Adrenal gland (tissue), 12 donors: ENCODE measurements around the gene TENM4. TPM values are rescaled to one million over a fixed set of nuclear protein-coding genes. Genes with fewer than 3 reads are reported as not detected.
"Not testable (repeated sequence)": the region's sequence is repeated elsewhere in the genome, so short reads cannot be mapped to it uniquely, and the experiment has no call there.

Source experiments
- DNase-seq, 7 donors: peaks; one replicate each; pipeline ENCODE4 v3.0.0-alpha.2; 2019 to 2020
- H3K27ac ChIP-seq, 5 donors: fragments of 200-600 bp; sonication (generic) in 4 of 5; 1 replicate in 3 of 5; 2 replicates in 2 of 5; pipeline versions ENCODE4 v1.5.1 to v1.8.0; 2016 to 2020; ENCODE audit warnings: mild to moderate bottlenecking in 1 of 5
- H3K27me3 ChIP-seq: fragments of 200-600 bp; 2 replicates; pipeline ENCODE4 v1.8.0; 2021
- H3K36me3 ChIP-seq, 2 donors: fragments of 200-600 bp; replicated peaks in 1 of 2; 1 replicate in 1 of 2; 2 replicates in 1 of 2; pipeline versions ENCODE4 v1.5.1 to v1.8.0; 2018 to 2022
- H3K4me1 ChIP-seq, 2 donors: fragments of 200-600 bp; replicated peaks in 1 of 2; 1 replicate in 1 of 2; 2 replicates in 1 of 2; pipeline versions ENCODE4 v1.5.1 to v1.8.0; 2018 to 2021
- H3K4me3 ChIP-seq, 4 donors: fragments of 200-600 bp; sonication (generic) in 3 of 4; one replicate each; pipeline ENCODE4 v1.5.1; 2016 to 2018
- H3K9me3 ChIP-seq, 3 donors: fragments of 200-600 bp; sonication (generic) in 1 of 3; replicated peaks in 1 of 3; 1 replicate in 2 of 3; 2 replicates in 1 of 3; pipeline versions ENCODE4 v1.5.1 to v1.8.0; 2016 to 2021
- CTCF ChIP-seq, 6 experiments: fragments of 450-650 bp in 4 of 6; fragments of 200-600 bp in 2 of 6; sonication (generic) in 1 of 6; IDR thresholded peaks; 1 replicate in 5 of 6; 2 replicates in 1 of 6; pipeline versions ENCODE4 v1.5.1 to v1.8.0; 2016 to 2021; ENCODE audit warnings: antibody characterized with exemption in 6 of 6, mild to moderate bottlenecking in 2 of 6, moderate library complexity in 1 of 6
- POLR2A ChIP-seq, 2 donors: fragments of 450-650 bp; IDR thresholded peaks; one replicate each; pipeline ENCODE4 v1.6.1; 2017; ENCODE audit warnings: antibody characterized with exemption in 2 of 2, mild to moderate bottlenecking in 2 of 2, moderate library complexity in 1 of 2
- WGBS, 4 donors: extraction: QIAGEN DNeasy Blood & Tissue Kit in 2 of 4; methylation state at CpG; one replicate each; pipeline versions ENCODE4 v1.1.5 to v1.1.7; 2013 to 2017; 5-methylcytosine and 5-hydroxymethylcytosine counted together
- intact Hi-C, 2 donors: fragments of 100-400 bp; cut with DNase I; formaldehyde crosslinking; loops; one replicate each; pipeline versions ENCODE4 v1.14.1 to v1.15.0; 2022 to 2023
- polyA plus RNA-seq, 3 donors: library from polyadenylated mRNA; stranded (reverse); fragments of 200-250 nt in 2 of 3; fragments of 350-450 nt in 1 of 3; fragmentation: Illumina TruSeq in 1 of 3; extraction: RNeasy Lipid Tissue Mini Kit (QIAGEN cat#74804) in 1 of 3; gene quantifications; one replicate each; pipeline ENCODE4 v1.2.3, GENCODE V29; 2013 to 2014
- total RNA-seq, 9 donors: library from RNA; depleted of rRNA in 4 of 9; stranded (reverse); fragments of >200 nt in 4 of 9; fragments of 120-200 nt in 1 of 9; fragmentation: NEBNext Ultra II Directional in 1 of 9; extraction: Animal tissue kit (Norgen Biotek cat#: 25700) in 1 of 9; gene quantifications; one replicate each; pipeline versions ENCODE4 v1.1.0 to v1.2.4, GENCODE V29; 2013 to 2023
- donor health status: healthy with polysubstance abuse.
- donor health status: Bipolar disorder and iron deficiency.
- donor health status: DM: yes; HTN: yes; CAD: no.
- donor health status: DM: no; HTN: no; CAD: no.
- donor health status: DM: no; HTN: no; CAD: no.
- donor health status: DM: yes; HTN: yes; CAD: no.

TENM4 gene
- total and polyA plus RNA-seq, 12 donors = 0.74 to 24.9 (median 6.7) TPM

- Histone ChIP-seq H3K27ac (no peak overlapping the region), H3K4me3 (no peak overlapping the region), H3K9me3 (no peaks in the 10 kb centered on the region), H3K36me3 (no peaks in the 10 kb centered on the region), H3K4me1 (no peaks in the 10 kb centered on the region), H3K27me3 (no peaks in the 10 kb centered on the region)
- TF ChIP-seq POLR2A (IDR thresholded peaks at IDR 0.05) (no peak), CTCF (IDR thresholded peaks at IDR 0.05) (no peak)
- WGBS, 4 donors = 93 to 100% (median 95%) methylated on average over 5 of the region's 5 CpGs
- intact Hi-C loops = no loop called here
- no peak for DNase-seq
Measured at GRCh38 chr11:78883506-78883905, 557.3 kb downstream of the TENM4 start.

GRCh38 chr11:78879094-78879980 lies 561.5 kb downstream of the TENM4 start:
- H3K27ac ChIP-seq, H3K36me3 ChIP-seq, H3K4me3 ChIP-seq, H3K4me1 ChIP-seq, H3K9me3 ChIP-seq, DNase-seq, intact Hi-C loops, H3K27me3 ChIP-seq: not testable (repeated sequence)
- WGBS, 4 donors = 87 to 96% (median 93%) methylated on average over 11 to 54 of the region's 54 CpGs

- H3K27ac ChIP-seq = no peak overlapping the region
- H3K9me3 ChIP-seq = no peaks in the 10 kb centered on the region
- DNase-seq = no peak
- no peaks in the 10 kb centered on the region for H3K27me3 ChIP-seq
- no peaks in the 10 kb centered on the region for H3K36me3 ChIP-seq
- no peak for TF ChIP-seq CTCF (IDR thresholded peaks at IDR 0.05)
- TF ChIP-seq POLR2A (IDR thresholded peaks at IDR 0.05) = no peak
- whole genome bisulfite sequencing, 4 donors = 79 to 92% (median 87%) methylated on average over 2 of the region's 2 CpGs
- no peaks in the 10 kb centered on the region for H3K4me1 ChIP-seq
- intact Hi-C loops = no loop called here
- H3K4me3 ChIP-seq = no peak overlapping the region
Measured at GRCh38 chr11:78878631-78879030, 562.2 kb downstream of the TENM4 start.

GRCh38 chr11:78876676-78877075 lies 564.2 kb downstream of the TENM4 start:
- Histone ChIP-seq H3K9me3 (no peaks in the 10 kb centered on the region), H3K36me3 (no peaks in the 10 kb centered on the region), H3K4me1 (no peaks in the 10 kb centered on the region), H3K27ac (no peak overlapping the region), H3K27me3 (no peaks in the 10 kb centered on the region), H3K4me3 (no peak overlapping the region)
- TF ChIP-seq POLR2A (IDR thresholded peaks at IDR 0.05) = no peak
- no peak for TF ChIP-seq CTCF (IDR thresholded peaks at IDR 0.05)
- intact Hi-C loops = no loop called here
- no peak for DNase-seq
- 85 to 90% (median 87%) methylated on average over 3 of the region's 3 CpGs for WGBS, 4 donors

GRCh38 chr11:78870655-78871054 lies 570.2 kb downstream of the TENM4 start:
- H3K4me1 ChIP-seq = no peaks in the 10 kb centered on the region
- no peak overlapping the region for H3K27ac ChIP-seq
- 74 to 91% (median 82%) methylated on average over 4 of the region's 4 CpGs for WGBS, 4 donors
- no peak overlapping the region for H3K4me3 ChIP-seq
- DNase-seq = no peak
- no peak for TF ChIP-seq CTCF (IDR thresholded peaks at IDR 0.05)
- no peak for TF ChIP-seq POLR2A (IDR thresholded peaks at IDR 0.05)
- H3K36me3 ChIP-seq = no peaks in the 10 kb centered on the region
- intact Hi-C loops = no loop called here
- no peaks in the 10 kb centered on the region for H3K9me3 ChIP-seq
- no peaks in the 10 kb centered on the region for H3K27me3 ChIP-seq
